NCI-H1092 (cell line): ENCODE measurements around the gene NRXN2.

Source experiments
- DNase-seq: peaks from one replicate; lab custom pipeline; 2025; lab: John Stamatoyannopoulos, UW

NRXN2 gene

GRCh38 chr11:64743591-64744543, 20.9 kb upstream of the NRXN2 start, which contains the start of gene RASGRP2:
Gene RASGRP2, minus strand, starts transcription at chr11:64744142. Its CDS starts 1,276 bp downstream, at chr11:64742866.
- no peak for DNase-seq

- no peak for DNase-seq
Measured at GRCh38 chr11:64742889-64743590, 20.0 kb upstream of the NRXN2 start.

DNA sequence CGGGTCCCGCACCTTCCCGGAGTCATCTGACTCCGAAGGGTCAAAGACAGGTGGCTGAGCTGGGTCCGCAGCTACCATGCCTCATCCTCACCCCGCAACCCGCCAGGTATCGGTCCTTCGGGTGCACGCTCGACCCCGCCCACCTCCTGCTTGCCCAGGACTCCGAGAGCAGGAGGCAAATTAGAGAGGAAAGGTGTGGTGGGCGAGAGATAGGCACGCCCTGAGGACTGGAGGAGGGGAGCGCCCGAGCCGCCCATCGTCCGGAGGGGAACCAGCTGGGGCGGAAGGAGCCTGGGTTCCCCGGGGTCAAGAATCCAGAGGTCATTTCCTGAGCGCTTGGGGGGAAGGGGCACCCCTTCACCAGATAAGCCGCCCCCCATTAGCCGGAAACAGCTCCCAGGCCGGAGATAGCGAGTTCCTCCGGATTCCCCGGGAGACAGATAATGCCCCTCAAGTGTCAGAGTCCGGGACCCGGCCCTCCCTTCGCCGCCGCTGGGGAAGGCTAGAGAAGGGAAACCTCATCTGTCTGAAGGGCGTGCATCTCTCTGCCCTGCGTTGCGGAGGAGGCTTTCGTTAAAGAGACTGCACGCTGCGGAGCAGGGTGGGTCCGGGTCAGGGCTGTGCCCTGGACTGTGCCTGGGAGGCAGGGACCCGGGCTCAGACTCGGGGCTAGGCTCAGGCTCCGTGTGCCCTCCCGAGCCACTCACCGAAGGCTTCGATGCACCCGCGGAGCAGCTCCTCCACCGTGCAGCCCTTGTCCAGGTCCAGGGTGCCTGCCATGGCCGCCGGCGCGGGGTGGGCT, 19.3 kb upstream of the NRXN2 start:
- DNase-seq, result no peak

DNA sequence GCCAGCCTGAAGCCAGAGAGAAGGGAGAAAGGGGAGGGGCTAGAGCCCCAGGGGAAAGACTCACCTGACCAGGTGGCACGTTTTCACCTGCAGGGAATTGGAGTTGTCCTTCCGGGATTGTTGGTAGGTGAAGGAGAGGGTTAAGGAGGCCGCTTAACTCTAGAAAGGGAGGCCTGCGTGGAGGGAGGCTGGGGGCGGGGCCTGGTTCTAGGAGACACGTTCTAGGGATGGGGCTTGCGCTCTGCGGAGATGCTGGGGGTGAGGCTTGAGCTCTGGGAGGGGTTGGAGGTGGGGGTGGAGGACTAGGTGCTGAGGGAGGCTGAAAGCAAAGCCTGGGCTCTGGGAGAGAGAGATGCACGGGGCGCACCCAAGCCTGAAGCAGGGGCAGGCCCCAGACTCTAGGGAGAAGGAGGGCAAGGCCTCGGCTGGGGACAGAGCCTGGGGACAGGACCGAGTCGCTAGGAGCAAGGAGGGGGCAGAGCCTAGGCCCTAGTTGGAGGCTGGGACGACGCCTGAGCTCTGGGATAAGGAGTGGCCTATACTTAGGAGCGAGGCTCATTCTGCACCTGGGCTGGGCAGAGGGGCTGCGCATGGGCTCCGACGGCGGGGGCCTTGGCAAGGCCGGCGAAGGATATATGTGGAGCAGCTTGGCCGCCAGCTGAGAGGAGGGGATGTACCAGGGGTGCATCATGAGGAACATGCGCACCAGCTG, 18.5 kb upstream of the NRXN2 start:
- DNase-seq, result no peak

DNA sequence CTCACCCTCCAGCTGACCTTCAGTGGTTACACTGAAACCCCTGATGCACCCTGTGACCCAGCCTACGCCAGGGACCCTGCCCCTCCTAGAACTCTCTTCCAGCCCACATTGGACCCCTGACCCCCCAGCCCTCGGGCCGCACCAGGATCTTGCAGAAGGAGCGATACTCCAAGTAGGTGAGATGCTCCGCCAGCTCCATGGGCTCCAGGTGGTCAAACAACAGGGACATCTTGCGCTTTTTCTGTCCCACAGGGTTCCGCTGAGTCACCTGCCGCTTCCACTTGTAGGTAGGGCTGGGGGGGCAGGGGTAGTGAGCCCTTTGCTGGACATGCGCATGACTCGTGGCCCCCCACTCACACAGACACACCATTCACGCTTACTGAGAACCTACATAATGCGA, 16.9 kb upstream of the NRXN2 start:
- no peak for DNase-seq

DNA sequence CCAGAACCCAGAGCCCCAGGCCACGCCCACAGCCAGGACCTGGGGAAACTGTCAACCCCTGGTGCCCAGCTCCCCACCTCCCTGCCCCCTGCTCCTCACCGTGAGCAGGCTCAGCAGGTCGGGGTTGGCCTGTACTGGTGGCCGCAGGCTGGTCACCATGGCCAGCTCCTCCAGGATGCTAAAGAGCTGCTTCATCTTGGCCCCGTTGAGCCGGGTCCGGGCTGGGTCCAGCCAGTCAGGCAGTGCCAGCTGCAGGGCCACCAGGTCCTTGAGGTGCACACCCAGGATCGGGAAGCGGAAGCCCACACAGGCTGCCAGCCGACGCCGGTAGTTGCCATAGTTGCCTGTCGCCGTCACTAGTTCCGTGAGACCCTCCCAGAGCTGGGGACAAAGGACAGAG, 13.7 kb upstream of the NRXN2 start:
- DNase-seq, result no peak

- no peak for DNase-seq
Measured at GRCh38 chr11:64735725-64736259, 12.8 kb upstream of the NRXN2 start.

DNA sequence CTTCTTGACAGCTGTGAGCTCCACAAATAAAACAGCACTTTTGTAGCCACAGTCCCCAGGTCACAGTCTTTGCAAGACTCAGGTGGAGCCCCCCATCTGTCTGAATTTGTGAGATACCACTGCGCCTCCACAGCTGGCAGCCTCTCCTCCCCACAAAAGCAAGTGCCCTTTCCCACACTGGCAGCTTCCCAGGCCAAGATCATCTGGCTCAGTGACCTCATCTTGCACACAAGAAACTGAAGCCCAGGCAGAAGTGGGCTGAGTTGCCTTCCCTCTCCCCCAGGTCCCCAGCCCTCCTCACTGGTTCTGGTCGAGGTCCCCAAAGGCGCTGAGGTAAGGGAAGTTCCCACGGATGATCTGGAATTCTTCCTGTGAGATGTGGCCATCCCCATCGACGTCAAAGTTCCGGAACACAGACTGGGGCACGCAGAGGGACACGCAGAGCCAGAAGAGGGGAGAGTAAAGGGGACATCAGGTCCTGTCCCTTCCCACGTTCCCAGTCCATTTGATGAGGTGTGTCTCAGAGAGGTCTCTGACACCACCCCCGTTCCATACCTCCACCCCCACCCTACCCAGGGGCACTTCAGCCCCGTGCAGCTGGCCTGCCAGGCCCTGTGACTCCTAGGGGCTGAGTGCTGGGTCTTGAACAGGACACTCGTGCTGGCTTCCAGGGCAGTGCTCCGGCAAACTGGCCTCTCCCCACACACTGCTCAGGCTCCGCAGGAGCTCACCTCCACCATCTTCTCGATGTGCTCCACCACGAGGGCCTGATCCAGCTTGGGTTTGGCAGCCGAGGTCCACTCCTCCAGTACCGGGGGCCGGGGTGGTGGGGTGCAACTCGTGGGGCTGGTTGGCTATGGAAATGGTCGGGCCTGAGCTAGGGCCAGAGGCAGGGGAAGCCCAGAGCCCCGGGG, 12.1 kb upstream of the NRXN2 start:
- no peak for DNase-seq

- no peak for DNase-seq
Measured at GRCh38 chr11:64731601-64732000, 8.6 kb upstream of the NRXN2 start.

DNA sequence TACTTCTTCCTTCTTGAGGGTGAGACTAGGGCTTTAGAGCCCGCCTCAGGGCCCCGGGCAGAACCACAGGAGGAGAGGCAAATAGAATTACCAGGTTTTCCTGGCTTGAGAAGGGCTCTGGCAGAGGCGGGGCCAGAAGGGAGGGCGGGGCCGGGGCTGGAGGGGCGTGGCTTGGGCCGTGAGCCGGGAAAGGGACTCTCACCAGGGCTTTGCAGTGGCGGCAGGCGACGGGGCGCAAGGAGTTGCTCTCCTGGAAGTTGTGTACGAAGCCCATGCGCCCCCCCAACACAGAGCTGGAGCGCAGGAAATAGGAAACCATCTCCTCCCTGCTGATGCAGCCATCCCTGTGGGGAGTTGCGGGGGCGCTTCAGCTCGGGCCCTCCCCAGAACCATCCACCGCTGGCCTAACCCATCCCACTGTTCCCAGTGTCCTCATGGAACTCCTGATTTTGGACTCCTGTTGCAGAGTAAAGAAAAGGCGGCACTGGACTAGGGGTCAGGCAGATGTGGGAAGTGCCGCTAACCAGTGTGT, 6.9 kb upstream of the NRXN2 start:
- no peak for DNase-seq

DNA sequence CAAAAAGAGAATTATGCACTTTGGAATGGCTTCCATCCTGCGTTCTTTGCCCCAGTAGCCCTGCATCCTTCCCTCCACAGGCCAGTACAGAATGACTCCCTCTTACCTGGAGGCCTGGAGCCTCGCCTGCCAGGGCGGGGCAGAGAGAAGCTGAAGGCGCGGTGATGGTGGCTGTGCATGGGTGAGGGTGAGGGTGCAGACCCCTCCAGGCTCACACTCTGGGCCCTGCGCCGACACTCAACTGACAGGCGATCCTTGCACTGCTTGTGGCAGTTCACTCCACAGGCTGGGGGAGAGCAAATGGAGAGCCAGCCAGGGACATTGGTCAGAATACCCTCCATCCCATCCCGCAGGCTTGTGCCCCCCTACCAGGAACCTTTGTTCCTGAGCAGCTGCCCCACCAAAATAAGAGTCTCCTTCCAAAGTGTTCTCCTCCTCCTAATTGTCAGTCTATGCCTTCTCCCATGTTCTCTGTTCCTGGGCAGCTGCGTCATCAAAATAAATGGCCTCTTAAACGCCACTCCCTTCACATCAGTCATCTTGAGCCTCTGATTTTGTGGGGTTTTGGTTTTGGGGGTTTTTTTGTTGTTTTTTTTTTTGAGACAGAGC, 5.9 kb upstream of the NRXN2 start:
- DNase-seq, result no peak

GRCh38 chr11:64726867-64727530, 4.0 kb upstream of the NRXN2 start:
- DNase-seq, result no peak

DNA sequence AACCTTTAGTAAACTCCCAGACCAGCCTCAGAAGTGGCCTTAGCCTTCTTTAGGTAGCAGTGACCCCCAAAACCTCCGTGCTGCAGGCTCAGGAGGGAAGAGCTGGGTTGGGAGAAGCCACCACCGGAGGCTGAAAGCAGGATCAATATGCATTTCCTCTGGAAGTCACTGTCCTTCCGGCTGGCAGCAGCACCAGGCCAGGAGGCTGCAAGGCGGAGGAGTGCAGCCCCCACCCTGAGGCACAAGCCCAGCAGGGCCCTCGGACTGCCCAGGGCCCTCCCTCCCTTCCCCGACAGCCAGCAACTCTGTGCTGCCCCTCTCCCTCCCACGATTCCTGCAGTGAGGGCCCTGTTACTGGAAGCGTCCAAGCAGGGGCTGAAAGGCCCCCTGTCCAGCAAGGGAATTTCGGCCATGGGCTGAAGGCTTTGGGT, 3.2 kb upstream of the NRXN2 start:
- DNase-seq, result no peak

DNA sequence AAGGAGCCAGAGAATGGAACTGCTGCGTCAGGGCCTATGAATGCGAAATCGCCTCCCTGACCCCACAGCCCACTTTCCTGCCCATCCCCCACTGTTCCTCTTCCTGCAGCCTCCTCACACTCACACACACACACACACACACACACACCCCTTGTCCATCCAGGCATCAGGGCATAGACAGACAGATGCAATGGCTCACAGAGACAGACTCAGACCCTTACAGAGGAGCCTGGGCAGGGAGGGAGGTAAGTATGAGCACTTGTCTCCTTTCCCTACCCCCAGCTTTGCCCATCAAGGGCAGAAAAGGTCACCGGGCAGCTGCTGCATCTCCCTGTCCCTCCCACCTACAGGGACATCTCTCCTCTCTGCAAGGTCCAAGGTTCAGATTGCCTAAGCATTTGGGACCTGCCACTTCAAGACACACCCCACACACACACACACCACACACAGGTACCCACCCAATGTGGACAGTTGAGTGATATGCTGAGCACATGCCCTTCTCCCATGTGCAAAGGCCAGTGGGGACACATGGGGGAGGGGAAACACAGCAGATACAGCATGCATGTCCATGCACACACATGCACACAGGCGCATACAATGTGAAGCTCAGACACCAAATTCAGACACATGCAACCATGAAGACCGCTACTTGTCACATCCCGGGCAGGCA, 2.0 kb upstream of the NRXN2 start:
- no peak for DNase-seq

- DNase-seq, result no peak
Measured at GRCh38 chr11:64723907-64724862, 1.2 kb upstream of the NRXN2 start.

DNA sequence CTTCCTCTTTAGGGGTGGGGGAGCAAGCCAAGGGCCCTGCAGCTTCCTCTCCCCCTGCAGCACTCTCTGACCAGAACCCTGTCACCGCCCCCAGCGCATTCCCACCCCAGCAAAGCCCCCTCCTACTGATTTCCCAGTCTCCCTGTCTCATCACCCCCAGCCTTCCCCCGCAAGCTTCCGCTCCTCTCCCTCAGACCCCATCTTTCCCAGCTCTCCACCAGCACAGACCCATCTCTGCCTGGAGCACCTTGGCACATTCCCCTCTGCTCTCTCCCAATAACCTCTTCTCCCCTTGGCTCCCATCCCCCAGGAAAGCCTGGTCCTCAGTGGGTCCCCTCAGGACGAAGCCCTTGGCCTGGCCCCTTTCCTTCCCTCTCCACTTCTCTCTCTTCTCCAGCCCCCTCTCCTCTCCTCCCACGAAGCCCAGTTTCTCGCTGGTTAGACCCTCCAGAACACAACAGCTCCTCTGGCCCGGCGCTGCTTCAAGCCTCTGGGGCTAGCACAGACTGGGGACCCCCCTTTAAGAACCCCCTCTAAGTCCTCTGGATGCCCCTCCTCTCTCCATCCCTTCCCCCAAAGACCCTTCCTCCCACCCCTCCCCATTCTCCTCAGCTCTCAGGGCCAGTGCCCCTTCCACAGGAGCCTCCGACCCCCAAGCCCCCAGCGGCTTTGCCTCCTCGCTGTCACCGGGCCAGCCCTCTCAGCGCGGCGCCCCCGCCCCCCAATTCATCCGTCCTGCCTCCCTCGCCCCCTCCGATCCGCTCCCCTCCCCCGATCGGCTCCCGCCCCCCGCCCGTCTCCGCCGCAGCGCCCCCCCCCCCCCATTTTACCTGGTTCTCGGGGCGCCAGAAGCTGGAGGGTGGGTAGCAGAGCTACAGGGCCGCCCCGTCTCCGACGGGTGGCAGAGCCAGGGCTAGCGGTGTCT, 594 bp downstream of the NRXN2 start:
- DNase-seq, result no peak
